Activated CD4-positive, CD25-positive, alpha-beta regulatory T cell treated with anti-CD3 and anti-CD28 coated beads, Interleukin-2, amount 50 U/mL, for 24 hours (primary cell): ENCODE measurements around the gene CYP4Z1.
"Not testable (repeated sequence)": the region's sequence is repeated elsewhere in the genome, so short reads cannot be mapped to it uniquely, and the experiment has no call there.

Experiments used
- ATAC-seq, 2 donors: fragments of 150-1000 bp; cut with Tn5 transposase; one replicate each; pipeline ENCODE4 v1.10.0; 2021; ENCODE audit warnings: mild to moderate bottlenecking in 1 of 2, moderate library complexity in 1 of 2

CYP4Z1 gene

DNA sequence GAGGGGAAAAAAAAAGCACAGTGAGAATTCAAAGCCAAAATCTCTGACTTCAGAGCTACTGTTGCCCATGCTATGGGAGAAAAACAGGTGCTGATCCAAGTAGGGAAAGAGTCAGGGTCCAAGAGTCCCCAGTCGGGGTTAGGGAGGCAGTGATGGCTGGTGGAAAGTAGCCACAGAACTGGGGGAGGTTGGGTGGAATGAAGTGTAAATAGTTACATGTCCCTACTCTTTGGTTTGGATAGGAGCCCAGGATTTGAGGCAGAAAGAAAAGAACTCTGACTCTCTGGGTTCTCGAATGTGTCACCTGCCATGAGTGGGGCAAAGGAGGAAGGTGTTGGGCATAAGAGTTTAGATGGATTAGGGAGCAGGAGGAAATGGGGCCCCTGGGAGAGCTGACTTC lies 61.8 kb downstream of the CYP4Z1 start:
- ATAC-seq, result not testable (repeated sequence)

DNA sequence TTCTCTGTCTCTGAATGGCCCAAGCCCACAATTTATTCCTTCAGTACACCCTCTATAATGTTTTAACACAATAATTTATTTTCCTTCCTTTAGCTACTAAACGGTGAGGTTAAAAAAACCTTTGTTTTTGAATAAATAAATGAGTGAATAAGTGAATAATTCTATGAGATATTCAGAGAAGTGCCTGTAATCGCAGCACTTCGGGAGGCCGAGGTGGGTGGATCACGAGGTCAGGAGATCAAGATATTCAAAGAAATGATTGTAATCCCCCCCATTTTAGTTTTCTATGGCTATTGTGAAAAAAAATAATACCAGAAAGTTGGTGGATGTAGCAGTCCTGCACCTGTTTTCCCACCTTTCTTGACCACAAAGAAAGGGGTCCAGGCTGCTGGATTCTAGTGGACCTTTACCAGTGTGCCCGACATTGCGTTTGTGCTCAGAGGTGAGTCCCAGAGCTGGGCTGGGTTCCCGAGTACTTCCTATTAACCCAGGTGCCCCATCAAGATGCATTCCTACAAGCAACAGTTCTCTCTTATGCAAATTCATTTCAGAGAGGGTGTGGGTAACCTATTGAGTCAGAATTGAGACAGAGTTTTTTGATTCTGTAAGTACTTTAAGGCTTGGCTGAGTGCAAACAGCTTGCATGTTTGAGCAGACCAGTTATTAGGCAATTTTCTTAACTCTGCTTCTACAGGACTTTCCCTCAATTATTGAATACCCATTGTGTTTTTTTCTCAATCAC lies 62.6 kb downstream of the CYP4Z1 start:
- not testable (repeated sequence) for ATAC-seq

DNA sequence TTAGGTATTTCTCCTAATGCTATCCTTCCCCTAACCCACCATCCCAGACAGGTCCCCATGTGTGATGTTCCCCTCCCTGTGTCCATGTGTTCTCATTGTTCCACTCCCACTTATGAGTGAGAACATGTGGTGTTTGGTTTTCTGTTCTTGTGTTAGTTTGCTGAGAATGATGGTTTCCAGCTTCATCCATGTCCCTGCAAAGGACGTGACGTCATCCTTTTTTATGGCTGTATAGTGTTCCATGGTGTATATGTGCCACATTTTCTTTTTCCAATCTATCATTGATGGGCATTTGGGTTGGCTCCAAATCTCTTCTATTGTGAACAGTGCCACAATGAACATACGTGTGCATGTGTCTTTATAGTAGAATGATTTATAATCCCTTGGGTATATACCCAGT lies 65.6 kb downstream of the CYP4Z1 start:
- not testable (repeated sequence) for ATAC-seq

DNA sequence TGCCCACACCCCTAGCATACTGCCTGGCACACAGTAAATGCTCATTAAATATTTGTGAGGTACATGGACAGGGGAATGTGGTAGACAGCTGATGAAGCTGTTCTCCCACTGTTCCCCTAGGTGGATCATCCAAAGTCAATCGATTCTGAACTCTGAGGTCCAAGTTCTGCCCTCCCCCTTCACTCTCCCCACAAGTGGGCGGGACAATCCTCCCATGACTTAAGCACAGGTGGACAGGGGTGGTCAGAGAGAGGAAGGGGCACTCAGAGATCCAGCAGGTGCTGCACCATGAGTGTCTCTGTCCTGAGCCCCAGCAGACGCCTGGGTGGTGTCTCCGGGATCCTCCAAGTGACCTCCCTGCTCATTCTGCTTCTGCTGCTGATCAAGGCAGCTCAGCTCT lies 70.2 kb downstream of the CYP4Z1 start, which contains the start of gene CYP4A22:
TSS of gene CYP4A22 (plus strand) at position 244 of the 400 bp plus-strand sequence. CDS start at position 289, 45 bp downstream.
- ATAC-seq, result no peak

DNA sequence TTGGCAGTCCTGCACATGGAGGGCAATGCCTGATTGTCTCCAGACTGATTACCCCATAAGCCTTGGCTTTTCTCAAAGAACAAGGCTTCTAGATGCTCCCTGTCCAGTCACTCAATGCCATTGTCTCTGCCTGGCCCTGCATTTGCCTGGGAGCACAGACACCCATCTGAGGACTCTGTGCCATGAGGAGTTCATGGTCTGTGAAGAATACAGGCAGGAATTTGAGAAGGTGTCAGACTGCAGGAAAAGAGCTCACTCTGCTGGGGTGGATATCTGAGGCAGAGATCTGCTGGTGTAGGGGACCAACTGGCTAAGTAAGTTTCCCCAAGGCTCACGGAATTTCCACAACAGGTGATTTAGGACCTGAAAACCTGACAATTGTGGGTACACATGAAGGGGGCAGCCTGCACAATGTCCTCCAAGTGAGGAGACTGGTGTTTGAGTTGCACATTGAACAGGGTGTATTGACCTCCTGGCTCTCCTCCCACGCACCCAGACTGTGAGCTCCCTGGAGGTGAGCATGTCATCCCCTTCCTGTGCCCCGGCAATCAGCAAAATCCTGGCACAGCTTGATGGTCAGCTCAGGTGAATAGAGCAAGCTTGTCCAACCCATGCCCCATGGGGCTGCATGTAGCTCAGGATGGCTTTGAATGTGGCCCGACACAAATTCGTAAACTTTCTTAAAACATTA lies 71.0 kb downstream of the CYP4Z1 start:
- ATAC-seq, result no peak

DNA sequence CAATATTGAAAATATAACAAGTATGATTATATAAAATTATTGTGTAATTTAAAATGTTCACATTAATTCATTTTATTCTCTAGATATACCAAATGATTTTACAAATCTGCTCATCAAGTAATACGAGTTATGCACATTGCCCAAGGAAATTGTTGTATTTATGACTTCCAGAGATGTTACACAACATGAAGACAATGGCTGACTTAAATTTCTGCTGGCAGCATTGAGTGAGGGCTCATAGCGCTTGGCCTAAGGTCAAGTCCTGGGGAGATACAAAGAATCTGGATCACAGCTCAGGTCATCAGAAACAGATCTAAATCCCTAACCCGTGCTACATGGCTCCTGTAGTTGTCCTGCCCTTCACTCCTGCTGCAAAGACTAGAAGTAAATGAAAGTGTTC lies 73.3 kb downstream of the CYP4Z1 start:
- ATAC-seq, result not testable (repeated sequence)

- not testable (repeated sequence) for ATAC-seq
Observed at GRCh38 chr1:47143654-47144053, 76.6 kb downstream of the CYP4Z1 start.

DNA sequence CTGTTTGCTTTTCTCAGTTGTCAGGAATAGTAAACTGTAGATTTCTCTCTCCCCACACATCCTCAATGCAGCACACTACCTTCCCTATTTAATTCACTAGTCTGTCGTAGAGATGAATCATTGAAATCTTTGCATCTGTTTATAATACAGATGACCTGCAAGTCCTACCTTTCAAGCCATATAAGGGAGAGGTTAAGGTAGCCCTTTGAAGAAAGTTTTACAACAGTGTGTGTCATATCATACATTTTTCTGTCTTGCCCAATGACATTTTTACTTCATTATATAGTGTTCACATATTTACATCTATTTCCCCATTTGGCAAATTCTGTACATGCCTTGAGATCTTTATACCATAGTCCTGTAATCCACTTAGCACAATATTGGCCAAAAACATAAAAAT lies 79.5 kb downstream of the CYP4Z1 start:
- not testable (repeated sequence) for ATAC-seq

DNA sequence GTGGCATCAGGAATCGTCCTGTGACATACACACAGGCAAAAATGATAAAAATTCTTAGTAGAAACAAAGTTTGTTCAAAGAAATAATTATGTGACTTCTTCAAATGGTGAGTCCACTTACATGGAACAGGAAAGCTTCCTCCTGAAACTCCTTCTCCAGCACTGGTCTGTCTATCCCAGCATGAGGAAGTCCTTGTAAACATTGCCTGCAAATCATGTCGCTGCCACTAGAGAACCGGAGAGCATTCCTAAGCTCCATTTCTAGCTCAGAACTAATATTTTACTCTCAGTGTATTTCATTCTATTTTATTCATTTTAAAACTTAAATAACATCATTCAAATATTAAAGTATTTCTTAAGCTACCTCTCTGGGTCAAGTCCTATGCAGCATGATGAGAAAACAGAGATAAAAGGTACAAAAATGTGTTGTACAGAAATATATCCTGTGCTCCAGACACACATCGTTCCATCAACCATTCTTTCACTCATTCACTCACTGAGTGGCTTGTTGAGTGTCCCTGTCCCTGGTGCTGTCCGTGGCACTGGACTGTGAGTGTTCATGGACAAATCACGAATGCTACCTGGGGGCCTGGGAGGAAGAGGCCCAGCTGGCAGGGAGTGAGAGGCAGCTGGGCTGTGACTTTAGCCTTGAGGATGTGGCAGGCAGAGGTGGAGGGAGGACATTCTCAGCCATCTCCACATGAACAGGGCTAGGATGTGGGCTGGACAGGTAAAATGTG lies 80.2 kb downstream of the CYP4Z1 start:
- no peak for ATAC-seq

- ATAC-seq, result not testable (repeated sequence)
Observed at GRCh38 chr1:47149162-47149561, 82.1 kb downstream of the CYP4Z1 start.

DNA sequence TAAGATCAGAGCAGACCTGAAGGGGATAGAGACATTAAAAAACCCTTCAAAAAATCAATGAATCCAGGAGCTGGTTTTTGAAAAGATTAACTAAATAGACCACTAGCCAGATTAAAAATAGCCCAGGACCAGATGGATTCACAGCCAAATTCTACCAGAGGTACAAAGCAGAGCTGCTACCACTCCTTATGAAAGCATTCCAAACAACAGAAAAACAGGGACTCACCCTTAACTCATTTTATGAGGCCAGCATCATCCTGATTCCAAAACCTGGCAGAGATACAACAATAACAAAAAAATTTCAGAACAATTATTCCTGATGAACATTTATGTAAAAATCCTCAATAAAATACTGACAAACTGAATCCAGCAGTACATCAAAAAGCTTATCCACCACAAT lies 89.4 kb downstream of the CYP4Z1 start:
- not testable (repeated sequence) for ATAC-seq

- not testable (repeated sequence) for ATAC-seq
Observed at GRCh38 chr1:47157957-47158356, 90.9 kb downstream of the CYP4Z1 start.

- no peak for ATAC-seq
Observed at GRCh38 chr1:47160716-47161115, 93.7 kb downstream of the CYP4Z1 start.

DNA sequence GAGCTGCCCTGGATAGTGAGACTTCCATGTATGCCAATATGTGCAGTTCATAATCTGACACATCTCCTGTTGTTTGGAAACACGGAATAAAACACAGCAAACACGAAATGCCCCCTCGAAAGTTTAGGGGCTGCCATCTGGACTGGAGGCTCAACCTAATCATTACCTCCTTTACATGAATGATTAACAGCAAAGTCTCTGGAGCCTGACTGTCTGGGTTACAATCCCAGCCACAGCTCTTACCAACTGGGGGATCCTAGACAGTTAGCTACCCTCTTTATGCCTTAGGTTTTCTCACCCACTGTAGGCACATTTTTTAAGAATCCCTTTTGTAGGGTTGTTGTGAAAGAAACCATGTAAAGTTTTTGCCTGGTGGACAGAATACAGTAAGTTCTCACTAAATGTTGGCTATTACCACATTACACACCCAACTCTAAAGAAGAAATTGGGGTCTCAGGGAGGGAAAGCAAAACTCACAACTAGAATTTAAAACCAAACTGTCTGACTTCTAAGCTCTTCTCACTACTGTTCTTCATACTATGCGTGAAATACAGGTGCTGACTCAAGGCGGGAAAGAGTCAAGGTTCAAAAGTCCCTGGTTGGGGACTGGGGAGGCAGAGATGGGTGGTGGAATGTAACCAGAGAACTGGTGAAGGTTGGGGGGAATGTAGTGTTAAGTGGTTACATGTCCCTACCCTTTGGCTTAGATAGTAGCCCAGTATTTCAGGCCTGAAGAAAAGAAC lies 94.4 kb downstream of the CYP4Z1 start:
- ATAC-seq, result no peak

DNA sequence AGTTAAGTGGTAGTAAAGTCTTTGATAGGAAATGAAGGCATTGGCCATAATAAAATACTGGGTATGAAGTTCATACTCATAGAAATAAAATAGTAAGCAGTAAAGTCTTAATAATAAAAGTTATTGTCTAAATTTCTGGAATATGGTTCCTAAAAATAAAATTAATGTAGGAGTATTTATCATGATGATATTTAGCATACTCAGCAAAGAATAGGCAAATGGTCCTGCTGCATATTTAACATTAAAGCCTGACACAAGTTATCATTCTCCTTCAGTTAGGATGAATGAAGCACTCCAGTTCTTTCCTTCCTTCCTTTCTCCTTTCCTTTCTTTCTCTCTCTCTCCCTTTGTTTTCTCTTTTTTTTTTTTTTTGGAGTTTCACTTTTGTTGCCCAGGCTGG lies 97.5 kb downstream of the CYP4Z1 start:
- ATAC-seq, result no peak
